ENCODE data around the gene VHLL.

DNA sequence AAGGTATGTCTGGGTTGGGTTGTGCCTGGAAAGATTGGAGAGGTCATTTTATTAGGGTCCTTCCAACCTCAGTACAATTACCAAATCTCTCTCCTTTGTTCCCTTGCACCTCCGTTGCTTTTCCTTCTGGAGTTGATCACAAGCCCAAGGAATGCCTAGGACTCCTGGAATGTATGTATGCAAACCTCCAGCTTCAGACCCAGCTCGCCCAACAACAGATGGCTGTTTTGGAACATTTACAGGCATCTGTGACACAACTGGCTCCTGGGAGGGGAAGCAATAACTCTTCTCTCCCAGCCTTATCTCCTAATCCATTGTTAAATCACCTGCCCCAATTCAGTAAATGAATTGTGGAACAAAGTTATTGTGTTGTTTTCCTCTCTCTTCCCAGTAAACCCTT, 47.5 kb upstream of the VHLL start:
- TF ChIP-seq, protein P1, sequence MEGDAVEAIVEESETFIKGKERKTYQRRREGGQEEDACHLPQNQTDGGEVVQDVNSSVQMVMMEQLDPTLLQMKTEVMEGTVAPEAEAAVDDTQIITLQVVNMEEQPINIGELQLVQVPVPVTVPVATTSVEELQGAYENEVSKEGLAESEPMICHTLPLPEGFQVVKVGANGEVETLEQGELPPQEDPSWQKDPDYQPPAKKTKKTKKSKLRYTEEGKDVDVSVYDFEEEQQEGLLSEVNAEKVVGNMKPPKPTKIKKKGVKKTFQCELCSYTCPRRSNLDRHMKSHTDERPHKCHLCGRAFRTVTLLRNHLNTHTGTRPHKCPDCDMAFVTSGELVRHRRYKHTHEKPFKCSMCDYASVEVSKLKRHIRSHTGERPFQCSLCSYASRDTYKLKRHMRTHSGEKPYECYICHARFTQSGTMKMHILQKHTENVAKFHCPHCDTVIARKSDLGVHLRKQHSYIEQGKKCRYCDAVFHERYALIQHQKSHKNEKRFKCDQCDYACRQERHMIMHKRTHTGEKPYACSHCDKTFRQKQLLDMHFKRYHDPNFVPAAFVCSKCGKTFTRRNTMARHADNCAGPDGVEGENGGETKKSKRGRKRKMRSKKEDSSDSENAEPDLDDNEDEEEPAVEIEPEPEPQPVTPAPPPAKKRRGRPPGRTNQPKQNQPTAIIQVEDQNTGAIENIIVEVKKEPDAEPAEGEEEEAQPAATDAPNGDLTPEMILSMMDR (conservative IDR thresholded peaks at IDR 0.05 in 1 of 2, IDR thresholded peaks at IDR 0.05 in 1 of 2; ENCODE audit: extremely low read depth in 1 of 2, insufficient read depth in 1 of 2, low read depth in 1 of 2, low read length in 2 of 2): no peak
- TF ChIP-seq EZH2 (IDR thresholded peaks at IDR 0.05; ENCODE audit: borderline replicate concordance, low read length): no peak

Measured in mammary epithelial cell (primary cell).